ENCODE measurements around the gene SYS1. TPM values are rescaled to one million over a fixed set of nuclear protein-coding genes. Genes with fewer than 3 reads are reported as not detected.

SYS1 gene
- total RNA-seq, 1 experiment from 2014 or later = 20.5 TPM

GRCh38 chr20:45387274-45387673 lies 24.3 kb downstream of the SYS1 start (continued):
- TF ChIP-seq ZBTB33 (IDR thresholded peaks at IDR 0.05; ENCODE audit: extremely low read depth, insufficient replicate concordance, low read length) (no peak), SIN3A (IDR thresholded peaks at IDR 0.05; ENCODE audit: low read depth) (no peak)

GRCh38 chr20:45390931-45391330 lies 28.0 kb downstream of the SYS1 start:
- ATAC-seq = no peak
- Histone ChIP-seq H3K4me1 (ENCODE audit: control insufficient read depth in 1 of 2, insufficient read depth in 2 of 2, low read length in 2 of 2) (no peaks in the 10 kb centered on the region), H3K9me3 (ENCODE audit: control insufficient read depth in 1 of 2, insufficient read depth in 1 of 2, low read depth in 1 of 2, low read length in 2 of 2) (no peaks in the 10 kb centered on the region), H3K79me2 (ENCODE audit: insufficient read depth, low read length) (no peaks in the 10 kb centered on the region), H3K9me2 (ENCODE audit: insufficient read depth) (no peaks in the 10 kb centered on the region), H4K20me1 (ENCODE audit: insufficient read depth) (no peaks in the 10 kb centered on the region), H2AFZ (ENCODE audit: low read depth, low read length, poor library complexity, severe bottlenecking) (no peak overlapping the region), H3K36me3 (ENCODE audit: control insufficient read depth in 1 of 2, insufficient read depth in 2 of 2, low read length in 2 of 2) (no peaks in the 10 kb centered on the region), H3K27me3 (ENCODE audit: insufficient read depth, low read length) (no peaks in the 10 kb centered on the region), H3K4me2 (ENCODE audit: low read length) (no peak overlapping the region), H3K4me3 (replicated peaks in 1 of 2; ENCODE audit: low read depth in 1 of 2, low read length in 2 of 2) (no peak overlapping the region), H3K9ac (ENCODE audit: low read length) (no peak overlapping the region), H3K27ac (ENCODE audit: low read depth, low read length) (no peak overlapping the region)
- TF ChIP-seq EZH2phosphoT487 (IDR thresholded peaks at IDR 0.05; ENCODE audit: borderline replicate concordance) (no peak), SRF (IDR thresholded peaks at IDR 0.05; ENCODE audit: low read depth) (no peak), YY1 (IDR thresholded peaks at IDR 0.05; ENCODE audit: extremely low read depth, insufficient replicate concordance, low read depth, low read length) (no peak), SIN3A (IDR thresholded peaks at IDR 0.05; ENCODE audit: low read depth) (no peak), FOSL1 (IDR thresholded peaks at IDR 0.05; ENCODE audit: low read depth) (no peak), SP1 (IDR thresholded peaks at IDR 0.05; ENCODE audit: low read depth) (no peak), JUND (IDR thresholded peaks at IDR 0.05) (no peak), POLR2AphosphoS5 (IDR thresholded peaks at IDR 0.05; ENCODE audit: low read depth, low read length) (no peak), EGR1 (IDR thresholded peaks at IDR 0.05; ENCODE audit: low read depth) (no peak), TCF7L2 (IDR thresholded peaks at IDR 0.05; ENCODE audit: borderline replicate concordance, extremely low read depth, insufficient read depth, insufficient read length) (no peak)
- no TSS peak for BruUV-seq (replicated peaks)
- no peak for DNase-seq (ENCODE audit: low read depth, low spot score)
- ChIA-PET CTCF (interaction anchor here (2.5 kb wide), 1 partner anchor 17 kb away, joined by 10 read pairs; no protein-coding TSS in a partner anchor), POLR2A (no interaction called here), RAD21 (ENCODE audit: low non-redundant PET in 1 of 2, low total read pairs in 2 of 2, uncharacterized antibody in 2 of 2, unreplicated experiment in 2 of 2) (no interaction called here)
- intact Hi-C loops (cut with micrococcal nuclease) = no loop called here
